HG03521 (cell line): ENCODE results near the gene PCDHAC2.

ENCODE experiments used
- ATAC-seq: cut with Tn5 transposase; IDR thresholded peaks from one replicate; pipeline ENCODE4 v1.9.1; 2021; ENCODE audit warnings: mild to moderate bottlenecking, moderate library complexity; ENCODE audit not compliant: unreplicated experiment

Gene PCDHAC2

DNA sequence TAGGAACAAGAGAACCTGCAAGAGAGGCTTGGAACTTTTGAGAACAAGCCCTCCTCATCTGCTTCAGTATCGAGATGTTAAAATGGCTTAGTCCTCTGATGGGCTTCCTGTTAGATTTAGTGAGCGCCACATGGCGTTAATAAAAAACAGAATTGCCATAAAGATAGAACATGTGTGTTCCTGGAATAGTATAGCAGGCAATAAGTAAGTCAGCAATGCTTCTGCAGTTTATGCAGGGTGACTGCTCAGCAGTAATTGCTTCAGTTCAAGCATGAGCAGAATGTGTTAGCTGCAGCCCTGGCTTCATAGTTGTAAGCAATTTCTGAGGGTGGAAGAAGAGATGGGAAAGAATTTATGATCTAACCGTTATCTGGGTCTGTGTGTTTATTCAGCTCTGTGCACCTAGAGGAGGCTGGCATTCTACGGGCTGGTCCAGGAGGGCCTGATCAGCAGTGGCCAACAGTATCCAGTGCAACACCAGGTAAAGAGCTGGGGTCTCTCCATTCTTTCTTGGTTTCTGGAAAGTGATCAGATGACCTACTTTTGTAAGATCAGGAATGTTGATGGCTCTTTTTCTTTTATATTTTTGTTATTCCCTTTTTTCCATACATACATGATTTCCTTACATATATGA is 15.9 kb downstream of the PCDHAC2 start:
- no peak for ATAC-seq

DNA sequence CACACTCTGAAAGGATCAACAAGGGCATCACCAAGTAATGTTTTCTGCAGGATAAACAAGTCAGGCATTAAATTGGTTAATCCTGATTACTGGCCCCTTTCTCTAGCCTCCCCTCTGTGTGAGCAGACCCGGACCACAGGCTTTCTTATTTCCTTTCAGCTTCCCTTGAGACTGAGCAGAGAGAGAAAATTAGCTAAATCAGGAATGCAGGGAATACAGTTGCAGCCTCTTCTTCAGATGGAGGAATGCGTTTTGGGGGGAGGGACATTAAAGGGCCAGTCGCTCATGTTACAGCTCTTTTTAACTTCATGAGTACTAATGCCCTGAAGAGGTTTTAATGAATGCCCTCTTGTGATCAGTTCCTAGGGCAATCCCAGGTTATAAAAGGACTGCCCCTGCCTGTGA is 19.8 kb downstream of the PCDHAC2 start:
- ATAC-seq: no peak

DNA sequence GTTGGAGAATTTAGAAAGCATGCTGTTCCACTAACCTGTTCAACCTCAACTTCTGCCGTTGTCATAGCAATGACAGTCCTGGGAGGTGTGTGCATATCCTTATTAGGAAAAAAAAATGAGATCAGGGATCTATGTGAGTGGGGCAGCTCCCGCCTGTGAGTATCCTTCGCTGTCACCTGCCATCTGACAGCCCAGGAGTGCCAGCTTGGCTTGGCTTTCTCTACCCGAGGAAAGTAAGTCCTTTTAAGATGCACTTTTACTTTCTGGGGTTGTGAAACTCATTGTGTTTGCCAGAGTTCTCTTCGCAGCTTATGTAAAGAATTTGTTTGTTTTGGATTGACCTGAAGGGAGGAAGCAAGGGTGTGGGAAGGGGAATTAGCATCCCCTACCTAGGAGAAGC is 21.8 kb downstream of the PCDHAC2 start:
- ATAC-seq: no peak

DNA sequence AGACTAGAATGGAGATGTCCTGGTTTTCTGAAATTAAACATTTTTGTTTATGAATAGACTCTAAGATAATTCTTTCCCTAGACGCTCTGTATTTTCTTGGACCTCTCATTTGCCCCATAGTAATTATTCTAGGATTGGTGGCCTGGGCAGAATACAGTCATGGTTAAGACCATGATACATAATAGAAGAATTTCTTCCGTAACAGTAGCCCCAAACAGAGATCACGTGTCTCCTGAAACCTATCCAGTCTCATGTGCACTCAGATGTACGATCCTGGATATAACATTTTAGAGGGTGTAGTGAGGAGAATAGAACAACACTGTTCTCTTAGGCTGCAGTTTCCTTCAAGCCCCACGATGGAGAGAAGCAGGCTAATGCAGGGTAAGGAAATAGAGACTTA is 22.3 kb downstream of the PCDHAC2 start:
- no peak for ATAC-seq

DNA sequence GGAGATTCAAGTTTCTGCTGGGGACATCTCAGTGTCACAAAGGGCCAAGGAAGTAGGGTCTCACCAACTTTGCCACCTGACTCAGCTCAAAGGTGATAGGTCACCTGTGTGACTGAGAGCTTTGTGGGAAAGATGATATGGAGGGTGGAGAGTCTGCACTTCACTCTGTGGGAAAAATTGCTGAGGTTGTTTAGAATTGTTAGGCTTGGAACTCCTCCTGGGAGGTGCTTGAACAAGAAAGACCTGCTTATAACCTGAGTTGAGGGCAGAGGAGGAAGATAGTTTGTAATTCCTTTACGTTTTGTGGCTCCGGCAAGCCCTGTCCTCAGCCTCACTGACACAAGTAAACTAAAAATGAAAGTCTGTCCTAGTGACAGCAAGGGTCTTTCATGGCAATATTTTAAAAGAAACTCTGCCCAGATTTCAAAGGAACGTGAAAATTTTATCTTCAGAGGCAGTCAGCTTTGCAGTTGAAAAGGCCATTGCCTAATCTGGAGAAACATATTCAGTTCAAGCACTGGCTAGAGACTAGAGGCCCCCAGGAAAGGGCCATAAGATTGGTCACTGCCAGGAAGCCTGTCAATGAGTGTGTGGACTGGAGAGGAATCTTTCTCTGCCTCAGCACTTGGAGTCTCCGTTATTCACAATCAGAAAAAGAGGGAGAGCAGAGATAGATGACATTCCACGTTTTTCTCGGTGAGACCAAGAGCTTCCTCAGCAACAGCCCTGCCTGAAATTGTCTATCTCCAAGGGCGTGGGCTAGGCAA is 23.2 kb downstream of the PCDHAC2 start:
- ATAC-seq: no peak

DNA sequence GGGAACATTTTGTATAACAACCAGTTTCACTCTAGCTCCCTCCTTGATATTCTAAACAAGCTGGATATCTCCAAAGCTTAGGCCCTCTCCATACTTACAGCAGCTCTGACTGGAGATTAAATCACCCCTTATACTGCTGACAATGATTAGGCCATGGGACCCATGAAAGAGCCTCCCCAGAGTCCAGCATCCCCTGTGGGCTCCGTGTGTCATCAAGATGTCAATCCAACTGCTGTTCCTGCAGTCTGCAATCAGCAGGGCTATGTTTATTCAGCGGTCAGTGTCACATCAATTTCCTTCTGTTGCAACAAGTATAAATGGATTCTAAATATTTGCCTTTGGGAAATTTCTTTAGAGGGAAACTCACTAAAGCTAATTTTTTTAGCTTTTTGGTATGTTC is 26.6 kb downstream of the PCDHAC2 start:
- ATAC-seq: no peak

DNA sequence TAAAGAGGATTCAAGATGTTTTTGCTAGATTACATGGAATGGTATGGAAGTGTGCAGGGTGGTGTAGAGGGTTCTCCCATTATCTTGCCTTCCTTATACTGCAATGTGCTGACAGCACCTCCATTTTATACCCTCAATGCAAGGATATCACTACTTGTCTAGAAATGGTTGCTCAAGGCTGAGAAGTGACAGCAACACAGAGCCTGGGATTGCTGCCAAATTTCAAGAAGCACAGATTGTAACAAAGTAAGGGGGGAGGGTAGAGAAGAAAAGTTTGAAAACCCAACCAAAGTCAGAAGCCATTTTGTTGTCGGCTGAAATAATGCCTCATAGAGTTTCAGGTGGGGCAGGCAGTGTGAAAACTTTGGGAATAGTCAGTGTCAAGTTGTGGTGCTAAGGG is 29.8 kb downstream of the PCDHAC2 start:
- ATAC-seq: no peak

DNA sequence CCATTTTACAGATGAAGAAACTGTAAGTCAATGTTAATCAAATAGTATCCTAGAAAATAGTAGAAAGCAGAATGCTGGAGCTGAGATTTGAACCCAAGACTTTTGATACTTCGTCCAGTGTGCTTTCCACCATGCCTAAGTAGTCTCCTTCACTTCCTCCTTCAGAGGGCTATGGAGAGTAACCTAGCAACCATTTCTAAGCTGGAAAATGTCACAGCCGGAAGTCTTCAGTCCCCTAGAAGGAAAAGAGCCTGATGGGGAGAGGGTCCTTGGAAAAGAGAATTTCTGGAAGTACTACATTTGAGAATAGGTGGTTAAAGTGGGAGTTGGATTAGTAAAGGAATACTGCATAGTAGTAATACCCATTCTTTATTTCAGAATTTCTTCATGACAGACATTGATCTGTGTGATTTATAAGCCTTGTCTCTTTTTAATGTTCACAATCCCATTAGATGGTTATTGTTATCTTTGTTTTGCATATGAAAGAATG is 32.7 kb downstream of the PCDHAC2 start:
- ATAC-seq: no peak

DNA sequence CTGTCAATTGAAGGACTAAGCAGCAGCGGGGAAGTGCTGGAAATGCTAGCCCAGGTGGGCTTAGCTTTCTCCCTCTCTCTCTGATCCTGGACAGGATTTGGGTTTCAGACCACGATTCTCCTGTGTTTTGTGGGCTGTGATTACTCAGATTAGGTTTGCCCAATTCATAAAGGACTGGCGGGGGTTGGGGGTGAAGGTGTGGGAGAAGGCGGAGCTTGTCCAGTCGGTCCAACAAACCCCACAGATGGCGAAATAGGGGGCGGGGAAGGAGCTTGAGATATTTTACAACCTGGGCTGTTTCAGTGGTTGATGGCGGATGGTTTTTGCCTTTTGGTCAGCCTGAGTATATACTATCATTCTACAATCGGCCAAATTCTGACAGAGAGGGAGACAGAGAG is 35.2 kb downstream of the PCDHAC2 start:
- ATAC-seq: no peak

DNA sequence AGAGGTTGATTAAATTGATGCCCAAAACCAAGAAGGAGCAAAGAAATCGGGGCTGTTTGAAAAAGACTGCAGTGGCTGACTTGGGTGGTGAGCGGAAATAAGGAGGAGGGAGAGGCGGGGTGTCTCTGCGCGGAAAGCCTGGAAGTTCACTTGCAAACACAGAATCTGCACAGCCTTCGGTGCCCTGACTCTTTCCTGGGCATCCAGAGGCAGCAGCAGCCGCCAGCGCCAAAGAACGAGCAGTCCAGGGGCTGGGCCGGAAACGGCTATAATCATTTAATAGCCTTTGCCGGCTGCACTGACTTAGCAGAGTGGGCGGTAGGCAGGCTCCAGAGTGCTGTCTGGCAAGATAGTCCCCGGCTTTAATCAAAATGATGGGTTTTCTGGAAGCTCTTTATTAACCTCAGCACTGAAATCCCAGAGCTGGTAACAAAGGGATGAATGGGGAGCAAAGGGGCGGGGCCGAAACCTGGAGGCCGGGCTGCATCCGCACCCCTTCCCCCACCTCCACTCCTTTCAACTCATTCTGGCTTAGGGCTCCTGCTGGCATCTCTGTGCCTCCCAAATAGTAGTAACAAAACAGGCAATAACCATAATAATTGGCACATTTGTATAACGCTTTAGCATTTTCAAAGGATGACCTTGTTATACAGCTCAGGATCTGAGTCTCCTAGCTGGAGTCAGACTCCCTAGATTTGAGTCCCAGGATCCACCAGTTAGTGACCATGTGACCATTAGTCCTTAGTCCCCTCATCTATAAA is 35.7 kb downstream of the PCDHAC2 start:
- ATAC-seq: no peak

DNA sequence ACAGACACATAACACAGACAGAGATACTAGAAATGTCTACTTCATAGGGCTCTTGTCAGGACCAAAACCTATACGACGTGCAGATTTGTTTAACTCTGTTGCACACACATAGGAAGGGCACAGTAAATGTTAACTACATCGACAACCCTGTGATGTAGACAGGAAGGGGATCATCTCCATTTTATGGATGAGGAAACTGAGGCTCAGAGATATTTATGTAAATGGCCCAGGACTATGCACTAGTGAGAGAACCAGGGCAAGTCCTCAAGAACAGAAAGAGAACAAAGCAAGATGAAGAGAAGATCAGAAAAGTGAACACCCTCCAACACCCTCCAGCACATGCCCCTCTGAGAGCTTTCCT is 36.3 kb downstream of the PCDHAC2 start:
- no peak for ATAC-seq

DNA sequence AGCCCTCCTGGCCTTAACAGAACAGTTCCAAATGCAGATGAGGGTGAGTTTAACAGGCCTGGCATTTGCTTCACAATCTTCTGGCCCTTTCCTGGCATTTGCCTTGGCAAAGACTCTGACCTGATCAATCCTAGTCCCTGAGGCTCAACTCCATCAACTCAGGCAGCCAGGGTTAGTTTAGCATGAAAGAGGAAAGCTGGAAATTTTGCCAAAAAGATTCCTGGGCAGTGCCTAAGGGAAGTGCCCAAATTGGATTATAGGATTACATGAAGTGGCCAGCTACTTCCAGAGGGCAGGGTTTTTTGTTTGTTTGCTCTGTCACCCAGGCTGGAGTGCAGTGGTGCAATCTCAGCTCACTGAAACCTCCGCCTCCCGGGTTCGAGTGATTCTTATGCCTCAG is 36.8 kb downstream of the PCDHAC2 start:
- ATAC-seq: no peak

DNA sequence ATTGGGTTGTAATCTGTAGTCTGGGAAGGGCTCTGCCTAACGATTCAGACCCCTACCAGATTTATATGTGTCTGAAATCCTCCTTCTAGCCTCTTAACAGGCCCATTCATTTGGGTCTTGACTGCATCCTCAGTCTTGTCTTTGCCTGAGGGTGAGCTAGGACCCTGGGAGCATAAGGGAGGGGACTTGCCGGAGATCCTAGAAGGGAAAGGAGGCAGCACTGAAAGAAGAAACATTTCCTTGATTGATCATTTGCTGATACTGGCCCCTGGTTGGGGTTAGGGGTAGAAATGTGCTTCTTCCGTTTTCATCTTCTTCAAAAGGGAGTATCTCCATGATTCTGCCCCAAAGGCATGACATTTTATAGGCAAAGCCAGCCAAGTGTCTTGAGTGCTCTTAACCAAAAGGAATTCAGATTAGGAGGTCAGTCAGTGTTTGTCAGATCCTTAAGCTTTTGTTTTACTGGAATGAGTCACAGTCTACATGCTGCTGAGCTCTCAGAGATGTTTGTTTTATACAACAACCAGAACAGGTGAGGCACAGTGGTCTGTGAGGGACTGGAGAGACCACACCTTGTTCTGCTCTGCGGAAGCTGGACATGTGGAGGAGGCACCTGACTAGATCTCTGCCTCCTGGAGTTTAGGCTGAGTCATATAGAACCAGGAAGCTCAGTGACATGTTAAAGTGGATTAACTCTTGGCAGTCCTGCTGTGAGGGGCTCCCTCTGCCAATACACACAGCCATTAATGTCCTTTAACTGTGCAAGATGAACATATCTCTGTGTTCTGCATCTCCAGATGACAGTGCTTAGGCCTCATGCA is 37.7 kb downstream of the PCDHAC2 start:
- no peak for ATAC-seq

DNA sequence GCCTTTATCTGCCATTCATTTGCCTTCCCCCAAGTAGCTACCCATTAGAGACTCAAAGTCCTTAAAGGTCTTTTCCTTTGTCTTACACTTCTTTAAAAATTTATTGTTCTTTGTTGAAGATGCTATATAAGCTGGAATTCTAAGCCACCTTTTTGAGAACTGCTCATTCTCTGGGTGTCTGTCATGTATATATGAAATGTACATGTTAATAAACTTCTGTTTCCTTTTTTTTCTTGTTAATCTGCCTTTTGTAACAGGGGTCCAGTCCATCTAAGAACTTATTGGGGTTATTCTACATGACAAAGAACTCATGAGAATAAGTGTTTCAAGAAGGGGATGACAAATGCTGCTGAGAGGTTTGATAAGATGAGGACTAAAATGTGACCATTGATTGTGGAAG is 41.5 kb downstream of the PCDHAC2 start:
- no peak for ATAC-seq

DNA sequence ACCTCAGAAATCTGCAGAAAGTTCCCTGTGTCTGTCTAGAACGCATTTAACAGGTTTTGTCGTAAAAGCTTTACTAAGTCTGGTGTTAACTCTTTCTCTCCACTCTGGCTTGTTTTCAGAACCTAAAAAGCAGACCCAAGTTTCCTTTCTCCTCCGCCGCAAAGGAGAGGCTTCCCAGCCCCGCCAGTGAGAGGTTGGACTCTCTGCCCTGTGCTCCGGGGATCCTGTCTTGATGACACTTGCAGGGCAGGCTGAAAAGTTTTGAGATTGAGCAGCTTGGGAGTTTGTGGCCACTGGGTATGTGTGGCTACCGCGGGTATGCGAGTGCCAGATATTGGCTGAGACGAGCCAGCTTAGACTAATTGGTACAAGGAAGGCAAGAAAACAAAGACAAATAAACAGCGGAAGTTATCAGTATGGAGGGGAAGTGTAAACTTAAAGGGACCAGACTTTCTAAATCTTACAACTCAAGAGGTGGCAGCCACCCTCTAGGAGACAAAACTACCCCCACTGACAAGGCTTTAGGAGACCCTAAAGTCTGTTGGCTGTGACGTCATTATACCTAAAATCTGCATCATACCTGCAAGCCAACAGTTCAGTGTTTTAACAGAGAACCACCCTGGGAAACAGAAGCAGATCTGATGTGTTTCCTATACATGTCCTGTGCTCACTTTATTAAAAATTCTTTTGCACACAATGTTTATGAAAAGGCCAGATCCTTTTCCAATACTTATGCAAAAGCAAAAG is 43.9 kb downstream of the PCDHAC2 start:
- no peak for ATAC-seq

DNA sequence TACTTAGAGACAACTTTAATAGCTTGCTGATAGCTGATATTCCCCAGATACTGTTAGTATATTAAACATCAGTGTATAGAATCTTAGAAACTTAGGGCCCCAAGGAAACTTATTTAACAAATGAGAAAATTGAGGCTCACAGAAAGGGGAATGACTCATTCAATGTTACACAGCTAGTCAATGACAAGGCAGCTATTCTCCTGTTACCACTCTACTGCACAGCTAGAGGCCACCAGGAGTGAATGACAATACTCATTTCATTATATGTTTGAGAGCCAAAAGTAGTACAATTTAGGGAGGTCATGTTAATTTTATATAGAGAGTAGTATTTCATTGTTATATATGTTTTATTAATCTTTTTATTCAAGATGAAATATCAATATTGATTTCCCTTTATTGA is 51.7 kb downstream of the PCDHAC2 start:
- ATAC-seq: no peak
